Activated naive CD8-positive, alpha-beta T cell treated with anti-CD3 and anti-CD28 coated beads, Interleukin-2, amount 50 U/mL, for 24 hours (primary cell): Measurements from ENCODE around the gene RGS1.

ENCODE experiments used
- ATAC-seq: fragments of 150-1000 bp; cut with Tn5 transposase; one replicate; pipeline ENCODE4 v1.10.0; 2021
- DNase-seq: peaks from one replicate; pipeline ENCODE4 v3.0.0; 2021
- H3K27ac Mint-ChIP-seq: one replicate; pipeline ENCODE4 v1.8.0; 2021; ENCODE audit warnings: mild to moderate bottlenecking, mixed read lengths
- H3K27me3 Mint-ChIP-seq: one replicate; pipeline ENCODE4 v1.8.0; 2021; ENCODE audit warnings: mixed read lengths
- H3K36me3 Mint-ChIP-seq: one replicate; pipeline ENCODE4 v1.8.0; 2021; ENCODE audit warnings: low read depth, mixed read lengths
- H3K4me1 Mint-ChIP-seq: one replicate; pipeline ENCODE4 v1.8.0; 2021; ENCODE audit warnings: mixed read lengths
- H3K4me3 Mint-ChIP-seq: one replicate; pipeline ENCODE4 v1.8.0; 2021; ENCODE audit warnings: mild to moderate bottlenecking, moderate library complexity, mixed read lengths
- H3K9me3 Mint-ChIP-seq: one replicate; pipeline ENCODE4 v1.8.0; 2021; ENCODE audit warnings: mixed read lengths

RGS1 gene

GRCh38 chr1:192565946-192566345, 9.6 kb upstream of the RGS1 start:
- H3K4me1 Mint-ChIP-seq = peaks cover 68% of the 10 kb centered on the region
- H3K4me3 Mint-ChIP-seq = no peak overlapping the region
- ATAC-seq (no peak), DNase-seq (no peak)
- peak overlapping the region; percentile 41 for H3K27ac Mint-ChIP-seq
- H3K36me3 Mint-ChIP-seq = no peaks in the 10 kb centered on the region
- H3K9me3 Mint-ChIP-seq = no peaks in the 10 kb centered on the region
- no peaks in the 10 kb centered on the region for H3K27me3 Mint-ChIP-seq

GRCh38 chr1:192566657-192567056, 8.9 kb upstream of the RGS1 start:
- ATAC-seq = peak; percentile 80
- Mint-ChIP-seq H3K27me3 (no peaks in the 10 kb centered on the region), H3K4me3 (no peak overlapping the region), H3K4me1 (peaks cover 74% of the 10 kb centered on the region), H3K36me3 (no peaks in the 10 kb centered on the region), H3K9me3 (no peaks in the 10 kb centered on the region), H3K27ac (peak overlapping the region; percentile 41)
- no peak for DNase-seq

- no peaks in the 10 kb centered on the region for H3K9me3 Mint-ChIP-seq
- no peak for ATAC-seq
- DNase-seq = no peak
- H3K27ac Mint-ChIP-seq = no peak overlapping the region
- H3K4me3 Mint-ChIP-seq = no peak overlapping the region
- peaks cover 77% of the 10 kb centered on the region for H3K4me1 Mint-ChIP-seq
- no peaks in the 10 kb centered on the region for H3K36me3 Mint-ChIP-seq
- H3K27me3 Mint-ChIP-seq = no peaks in the 10 kb centered on the region
These were observed 7.5 kb upstream of the RGS1 start for GRCh38 chr1:192568063-192568462.

- Mint-ChIP-seq H3K9me3 (no peaks in the 10 kb centered on the region), H3K4me1 (peaks cover 77% of the 10 kb centered on the region)
- no peak for ATAC-seq
These were observed 3.9 kb upstream of the RGS1 start for GRCh38 chr1:192571668-192572067.

GRCh38 chr1:192573499-192573898, 2.1 kb upstream of the RGS1 start:
- no peak overlapping the region for H3K4me3 Mint-ChIP-seq
- no peaks in the 10 kb centered on the region for H3K9me3 Mint-ChIP-seq
- no peak for ATAC-seq
- peaks cover 14% of the 10 kb centered on the region for H3K36me3 Mint-ChIP-seq
- H3K27ac Mint-ChIP-seq = no peak overlapping the region
- H3K4me1 Mint-ChIP-seq = peaks cover 73% of the 10 kb centered on the region
- DNase-seq = no peak
- H3K27me3 Mint-ChIP-seq = no peaks in the 10 kb centered on the region

More at GRCh38 chr1:192571668-192572067, 3.9 kb upstream of the RGS1 start:
- Mint-ChIP-seq H3K27ac (no peak overlapping the region), H3K36me3 (peaks cover 3% of the 10 kb centered on the region), H3K4me3 (no peak overlapping the region), H3K27me3 (no peaks in the 10 kb centered on the region)
- no peak for DNase-seq

GRCh38 chr1:192574073-192574472, 1.5 kb upstream of the RGS1 start:
- H3K36me3 Mint-ChIP-seq = peaks cover 14% of the 10 kb centered on the region
- ATAC-seq (no peak), DNase-seq (no peak)
- peaks cover 77% of the 10 kb centered on the region for H3K4me1 Mint-ChIP-seq
- H3K4me3 Mint-ChIP-seq = no peak overlapping the region
- H3K9me3 Mint-ChIP-seq = no peaks in the 10 kb centered on the region
- no peaks in the 10 kb centered on the region for H3K27me3 Mint-ChIP-seq
- no peak overlapping the region for H3K27ac Mint-ChIP-seq

- peak overlapping the region; percentile 86 for H3K27ac Mint-ChIP-seq
- peaks cover 14% of the 10 kb centered on the region for H3K36me3 Mint-ChIP-seq
- H3K4me3 Mint-ChIP-seq = peak overlapping the region; percentile 84
- H3K4me1 Mint-ChIP-seq = peaks cover 76% of the 10 kb centered on the region
- H3K27me3 Mint-ChIP-seq = no peaks in the 10 kb centered on the region
- ATAC-seq (no peak), DNase-seq (no peak)
- no peaks in the 10 kb centered on the region for H3K9me3 Mint-ChIP-seq
These were observed 894 bp downstream of the RGS1 start for GRCh38 chr1:192576190-192577144.

GRCh38 chr1:192577145-192578140, 1.9 kb downstream of the RGS1 start:
- DNase-seq = no peak
- H3K36me3 Mint-ChIP-seq = peaks cover 14% of the 10 kb centered on the region
- peaks cover 67% of the 10 kb centered on the region for H3K4me1 Mint-ChIP-seq
- peak overlapping the region; percentile 59 for H3K27ac Mint-ChIP-seq
- H3K9me3 Mint-ChIP-seq = no peaks in the 10 kb centered on the region
- no peaks in the 10 kb centered on the region for H3K27me3 Mint-ChIP-seq
- ATAC-seq = no peak
- H3K4me3 Mint-ChIP-seq = peak overlapping the region; percentile 84

- Mint-ChIP-seq H3K4me1 (peaks cover 58% of the 10 kb centered on the region), H3K27ac (peak overlapping the region; percentile 59), H3K27me3 (no peaks in the 10 kb centered on the region), H3K4me3 (peak overlapping the region; percentile 84), H3K36me3 (peaks cover 14% of the 10 kb centered on the region), H3K9me3 (no peaks in the 10 kb centered on the region)
- ATAC-seq (no peak), DNase-seq (no peak)
These were observed 2.8 kb downstream of the RGS1 start for GRCh38 chr1:192578144-192578909.

GRCh38 chr1:192579010-192579738, 3.6 kb downstream of the RGS1 start:
- ATAC-seq (peak; percentile 63), DNase-seq (no peak)
- Mint-ChIP-seq H3K27ac (peak overlapping the region; percentile 54), H3K4me1 (peaks cover 49% of the 10 kb centered on the region), H3K27me3 (peaks cover 3% of the 10 kb centered on the region), H3K36me3 (peaks cover 14% of the 10 kb centered on the region), H3K4me3 (peak overlapping the region; percentile 84), H3K9me3 (no peaks in the 10 kb centered on the region)

- Mint-ChIP-seq H3K36me3 (peaks cover 14% of the 10 kb centered on the region), H3K9me3 (no peaks in the 10 kb centered on the region), H3K27me3 (peaks cover 4% of the 10 kb centered on the region), H3K27ac (no peak overlapping the region), H3K4me3 (peak overlapping the region; percentile 18), H3K4me1 (peaks cover 39% of the 10 kb centered on the region)
- ATAC-seq (peak; percentile 66), DNase-seq (no peak)
These were observed 4.9 kb downstream of the RGS1 start for GRCh38 chr1:192580351-192580962.

- peaks cover 4% of the 10 kb centered on the region for H3K27me3 Mint-ChIP-seq
- H3K4me3 Mint-ChIP-seq = no peak overlapping the region
- ATAC-seq (no peak), DNase-seq (no peak)
- H3K27ac Mint-ChIP-seq = no peak overlapping the region
- peaks cover 12% of the 10 kb centered on the region for H3K36me3 Mint-ChIP-seq
- H3K4me1 Mint-ChIP-seq = peaks cover 30% of the 10 kb centered on the region
- H3K9me3 Mint-ChIP-seq = no peaks in the 10 kb centered on the region
These were observed 5.8 kb downstream of the RGS1 start for GRCh38 chr1:192581131-192581927.
